HepG2 (cell line): ENCODE results near the gene PCBD2. TPM values are rescaled to one million over a fixed set of nuclear protein-coding genes. Genes with fewer than 3 reads are reported as not detected.
A peak's percentile ranks its signal among the peaks of the same experiment; 100 is the strongest.

ENCODE experiments used
- ELK4 ChIP-seq: sonication (generic); formaldehyde crosslinking; IDR thresholded peaks from 2 replicates; pipeline ENCODE4 v1.9.0; 2021; ENCODE audit warnings: missing genetic modification reagents, borderline replicate concordance
- HDAC6 ChIP-seq: fragments of 200-600 bp; sonication (generic); IDR thresholded peaks from 2 replicates; pipeline ENCODE4 v1.7.0; 2017; ENCODE audit warnings: mild to moderate bottlenecking, antibody characterized with exemption, low read length, low read depth
- MEIS1 ChIP-seq: sonication (generic); formaldehyde crosslinking; IDR thresholded peaks from 2 replicates; pipeline ENCODE4 v1.9.0; 2021; ENCODE audit warnings: mild to moderate bottlenecking, missing genetic modification reagents, moderate library complexity, borderline replicate concordance
- MXI1 ChIP-seq: IDR thresholded peaks from 3 replicates; pipeline ENCODE4 v1.6.1; 2012; ENCODE audit warnings: low read depth, low read length, inconsistent platforms, borderline replicate concordance
- NR2C2 ChIP-seq: sonication (generic); formaldehyde crosslinking; IDR thresholded peaks from 2 replicates; pipeline ENCODE4 v1.4.0; 2020; ENCODE audit warnings: missing genetic modification reagents, mild to moderate bottlenecking, moderate library complexity, borderline replicate concordance
- PRDM10 ChIP-seq: sonication (generic); formaldehyde crosslinking; IDR thresholded peaks from 2 replicates; pipeline ENCODE4 v1.4.0; 2020; ENCODE audit warnings: low read depth, missing genetic modification reagents
- PRPF4 ChIP-seq: fragments of 200-400 bp; formaldehyde crosslinking; IDR thresholded peaks from 2 replicates; pipeline ENCODE4 v1.6.1; 2016; ENCODE audit warnings: low read length, low read depth; ENCODE audit not compliant: poor library complexity, severe bottlenecking
- RFX3 ChIP-seq: IDR thresholded peaks from 2 replicates; pipeline ENCODE4 v1.6.1; 2016; ENCODE audit warnings: missing biosample characterization, missing genetic modification reagents
- SRSF4 ChIP-seq: fragments of 200-400 bp; formaldehyde crosslinking; IDR thresholded peaks from one replicate; pipeline ENCODE4 v1.6.1; 2018; ENCODE audit warnings: mild to moderate bottlenecking, low read depth, low read length, moderate library complexity; ENCODE audit not compliant: poor library complexity, severe bottlenecking
- SRY ChIP-seq: sonication (generic); formaldehyde crosslinking; IDR thresholded peaks from 2 replicates; pipeline ENCODE4 v1.8.0; 2022; ENCODE audit warnings: mild to moderate bottlenecking, missing genetic modification reagents
- SUZ12 ChIP-seq: fragments of 150-350 bp; IDR thresholded peaks from 2 replicates; pipeline ENCODE4 v1.6.1; 2014; ENCODE audit warnings: low read depth, low read length
- YEATS2 ChIP-seq: sonication (generic); formaldehyde crosslinking; IDR thresholded peaks from 2 replicates; pipeline ENCODE4 v1.4.0; 2020; ENCODE audit warnings: missing genetic modification reagents, borderline replicate concordance
- ZNF224 ChIP-seq: sonication (generic); formaldehyde crosslinking; IDR thresholded peaks from 2 replicates; pipeline ENCODE4 v1.5.0; 2020; ENCODE audit warnings: mild to moderate bottlenecking, missing genetic modification reagents
- ZNF792 ChIP-seq: IDR thresholded peaks from 2 replicates; pipeline ENCODE4 v1.6.1; 2016
- polyA plus RNA-seq, 8 experiments: library from polyadenylated mRNA; depleted of rRNA in 3 of 8; stranded (reverse) in 7 of 8; unstranded in 1 of 8; fragments of >200 nt; fragmentation: Illumina TruSeq in 4 of 8; extraction: Trizol in 4 of 8; gene quantifications; 2 replicates each; pipeline versions ENCODE4 v1.2.1 to v1.2.3, GENCODE V29; 2011 to 2016; ENCODE audit warnings: low read depth in 4 of 8, missing spikeins in 1 of 8, mixed read lengths in 1 of 8; ENCODE audit not compliant: insufficient read depth in 1 of 8
- total RNA-seq, 5 experiments: library from RNA; depleted of rRNA; stranded (reverse); fragments of >200 nt; fragmentation: Illumina TruSeq; extraction: Trizol; gene quantifications; 2 replicates each; pipeline ENCODE4 v1.2.3, GENCODE V29; 2016; ENCODE audit warnings: low read depth in 1 of 5
- TF ChIP-seq, protein P1 (sequence below): IDR thresholded peaks from 2 replicates; pipeline ENCODE4 v1.6.1; 2018; ENCODE audit warnings: missing genetic modification reagents, mild to moderate bottlenecking, missing compliant biosample characterization
- TF ChIP-seq, protein P2 (sequence below): IDR thresholded peaks from 2 replicates; pipeline ENCODE4 v1.6.1; 2016; ENCODE audit warnings: missing genetic modification reagents, missing compliant biosample characterization
- TF ChIP-seq, protein P3 (sequence below): sonication (generic); formaldehyde crosslinking; IDR thresholded peaks from 2 replicates; pipeline ENCODE4 v1.5.0; 2020; ENCODE audit warnings: mild to moderate bottlenecking, missing genetic modification reagents
- TF ChIP-seq, protein P4 (sequence below): IDR thresholded peaks from 2 replicates; pipeline ENCODE4 v1.6.1; 2016; ENCODE audit warnings: mild to moderate bottlenecking, missing biosample characterization, missing genetic modification reagents

PCBD2 gene
- total and polyA plus RNA-seq, 2 of the 13 experiments (the other 11 are each of a cell fraction or from before 2014, with no cell fraction given): 5.5 to 12.0 TPM

GRCh38 chr5:134904610-134905245 lies at the start of gene PCBD2 (continued):
- TF ChIP-seq, protein P1, sequence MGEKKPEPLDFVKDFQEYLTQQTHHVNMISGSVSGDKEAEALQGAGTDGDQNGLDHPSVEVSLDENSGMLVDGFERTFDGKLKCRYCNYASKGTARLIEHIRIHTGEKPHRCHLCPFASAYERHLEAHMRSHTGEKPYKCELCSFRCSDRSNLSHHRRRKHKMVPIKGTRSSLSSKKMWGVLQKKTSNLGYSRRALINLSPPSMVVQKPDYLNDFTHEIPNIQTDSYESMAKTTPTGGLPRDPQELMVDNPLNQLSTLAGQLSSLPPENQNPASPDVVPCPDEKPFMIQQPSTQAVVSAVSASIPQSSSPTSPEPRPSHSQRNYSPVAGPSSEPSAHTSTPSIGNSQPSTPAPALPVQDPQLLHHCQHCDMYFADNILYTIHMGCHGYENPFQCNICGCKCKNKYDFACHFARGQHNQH (CRISPR knock-in tag): peak; percentile 79
- TF ChIP-seq HDAC6 (no peak), ZNF792 (peak; percentile 63), SUZ12 (no peak), MEIS1 (CRISPR knock-in tag) (no peak), MXI1 (peak; percentile 78; the same call in 1 of the 3 replicates), NR2C2 (CRISPR knock-in tag) (peak; percentile 47; the same call in 1 of the 2 replicates), ELK4 (CRISPR knock-in tag) (no peak), YEATS2 (CRISPR knock-in tag) (peak; percentile 65; the same call in 1 of the 2 replicates), SRY (peak; percentile 77; the same call in 1 of the 2 replicates), SRSF4 (no peak), PRPF4 (no peak), ZNF224 (CRISPR knock-in tag) (no peak), RFX3 (CRISPR knock-in tag) (no peak), PRDM10 (CRISPR knock-in tag) (peak; percentile 58; the same call in 1 of the 2 replicates)
- TF ChIP-seq, protein P2, sequence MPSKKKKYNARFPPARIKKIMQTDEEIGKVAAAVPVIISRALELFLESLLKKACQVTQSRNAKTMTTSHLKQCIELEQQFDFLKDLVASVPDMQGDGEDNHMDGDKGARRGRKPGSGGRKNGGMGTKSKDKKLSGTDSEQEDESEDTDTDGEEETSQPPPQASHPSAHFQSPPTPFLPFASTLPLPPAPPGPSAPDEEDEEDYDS: peak; percentile 27; the same call in 1 of the 2 replicates
- TF ChIP-seq, protein P3, sequence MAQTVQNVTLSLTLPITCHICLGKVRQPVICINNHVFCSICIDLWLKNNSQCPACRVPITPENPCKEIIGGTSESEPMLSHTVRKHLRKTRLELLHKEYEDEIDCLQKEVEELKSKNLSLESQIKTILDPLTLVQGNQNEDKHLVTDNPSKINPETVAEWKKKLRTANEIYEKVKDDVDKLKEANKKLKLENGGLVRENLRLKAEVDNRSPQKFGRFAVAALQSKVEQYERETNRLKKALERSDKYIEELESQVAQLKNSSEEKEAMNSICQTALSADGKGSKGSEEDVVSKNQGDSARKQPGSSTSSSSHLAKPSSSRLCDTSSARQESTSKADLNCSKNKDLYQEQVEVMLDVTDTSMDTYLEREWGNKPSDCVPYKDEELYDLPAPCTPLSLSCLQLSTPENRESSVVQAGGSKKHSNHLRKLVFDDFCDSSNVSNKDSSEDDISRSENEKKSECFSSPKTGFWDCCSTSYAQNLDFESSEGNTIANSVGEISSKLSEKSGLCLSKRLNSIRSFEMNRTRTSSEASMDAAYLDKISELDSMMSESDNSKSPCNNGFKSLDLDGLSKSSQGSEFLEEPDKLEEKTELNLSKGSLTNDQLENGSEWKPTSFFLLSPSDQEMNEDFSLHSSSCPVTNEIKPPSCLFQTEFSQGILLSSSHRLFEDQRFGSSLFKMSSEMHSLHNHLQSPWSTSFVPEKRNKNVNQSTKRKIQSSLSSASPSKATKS (CRISPR knock-in tag): no peak
- TF ChIP-seq, protein P4, sequence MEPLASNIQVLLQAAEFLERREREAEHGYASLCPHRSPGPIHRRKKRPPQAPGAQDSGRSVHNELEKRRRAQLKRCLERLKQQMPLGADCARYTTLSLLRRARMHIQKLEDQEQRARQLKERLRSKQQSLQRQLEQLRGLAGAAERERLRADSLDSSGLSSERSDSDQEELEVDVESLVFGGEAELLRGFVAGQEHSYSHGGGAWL (CRISPR knock-in tag): peak; percentile 38; the same call in 1 of the 2 replicates
